Suprapubic skin (tissue), 3 donors: ENCODE data around the gene FEZF2.

Experiments used
- POLR2A ChIP-seq, 2 donors: fragments of 450-650 bp; IDR thresholded peaks; one replicate each; pipeline ENCODE4 v1.6.1; 2017; ENCODE audit warnings: antibody characterized with exemption in 2 of 2, mild to moderate bottlenecking in 2 of 2, moderate library complexity in 2 of 2
- TF ChIP-seq, protein P1 (sequence below), 2 donors: fragments of 200-600 bp in 1 of 2; fragments of 450-650 bp in 1 of 2; sonication (generic) in 1 of 2; IDR thresholded peaks; one replicate each; pipeline ENCODE4 v1.5.1; 2016 to 2019; ENCODE audit warnings: antibody characterized with exemption in 2 of 2, mild to moderate bottlenecking in 1 of 2, moderate library complexity in 1 of 2

DNA sequence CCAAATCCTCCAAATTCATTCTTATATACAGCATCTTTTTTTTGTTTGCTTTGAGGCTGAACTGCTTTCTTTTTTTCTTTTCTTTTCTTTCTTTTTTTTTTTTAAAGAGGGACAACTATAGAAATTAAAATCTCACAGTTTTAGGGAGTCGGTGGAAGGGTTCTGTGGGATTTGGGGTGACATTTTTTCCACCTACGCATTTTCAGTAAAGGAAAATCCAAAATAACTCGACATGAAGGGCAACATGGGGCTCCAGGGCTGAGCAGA, 3.0 kb upstream of the FEZF2 start:
- TF ChIP-seq, protein P1, sequence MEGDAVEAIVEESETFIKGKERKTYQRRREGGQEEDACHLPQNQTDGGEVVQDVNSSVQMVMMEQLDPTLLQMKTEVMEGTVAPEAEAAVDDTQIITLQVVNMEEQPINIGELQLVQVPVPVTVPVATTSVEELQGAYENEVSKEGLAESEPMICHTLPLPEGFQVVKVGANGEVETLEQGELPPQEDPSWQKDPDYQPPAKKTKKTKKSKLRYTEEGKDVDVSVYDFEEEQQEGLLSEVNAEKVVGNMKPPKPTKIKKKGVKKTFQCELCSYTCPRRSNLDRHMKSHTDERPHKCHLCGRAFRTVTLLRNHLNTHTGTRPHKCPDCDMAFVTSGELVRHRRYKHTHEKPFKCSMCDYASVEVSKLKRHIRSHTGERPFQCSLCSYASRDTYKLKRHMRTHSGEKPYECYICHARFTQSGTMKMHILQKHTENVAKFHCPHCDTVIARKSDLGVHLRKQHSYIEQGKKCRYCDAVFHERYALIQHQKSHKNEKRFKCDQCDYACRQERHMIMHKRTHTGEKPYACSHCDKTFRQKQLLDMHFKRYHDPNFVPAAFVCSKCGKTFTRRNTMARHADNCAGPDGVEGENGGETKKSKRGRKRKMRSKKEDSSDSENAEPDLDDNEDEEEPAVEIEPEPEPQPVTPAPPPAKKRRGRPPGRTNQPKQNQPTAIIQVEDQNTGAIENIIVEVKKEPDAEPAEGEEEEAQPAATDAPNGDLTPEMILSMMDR (IDR thresholded peaks at IDR 0.05), result no peak
- TF ChIP-seq POLR2A (IDR thresholded peaks at IDR 0.05), result no peak
